ENCODE results near the gene NDUFAF5. TPM values are rescaled to one million over a fixed set of nuclear protein-coding genes. Genes with fewer than 3 reads are reported as not detected.

Gene NDUFAF5
- total RNA-seq, 4 donors from 2014 or later, result 10.4 to 17.5 (median 12.9) TPM

GRCh38 chr20:13784271-13784892, 446 bp upstream of the NDUFAF5 start:
- TF ChIP-seq POLR2A (IDR thresholded peaks at IDR 0.05) (no peak), CTCF (IDR thresholded peaks at IDR 0.05) (no peak)
- DNase-seq (ENCODE audit: low spot score in 2 of 2), result peak in 1 of 2 donors; percentile 17
- intact Hi-C loops (cut with DNase I; ENCODE audit: low total_unique reads), result no loop called here
- WGBS, 2 donors, result 0 to 1% methylated on average over 26 of the region's 26 CpGs
- peak overlapping the region; percentile 96 for H3K4me3 ChIP-seq (ENCODE audit: low read depth, poor library complexity, severe bottlenecking)

GRCh38 chr20:13786143-13786828, 1.5 kb downstream of the NDUFAF5 start:
- 63 to 67% methylated on average over 8 of the region's 8 CpGs for WGBS, 2 donors
- no peak for DNase-seq (ENCODE audit: low spot score in 2 of 2)
- intact Hi-C loops (cut with DNase I; ENCODE audit: low total_unique reads), result no loop called here
- H3K4me3 ChIP-seq (ENCODE audit: low read depth, poor library complexity, severe bottlenecking), result no peak overlapping the region
- TF ChIP-seq CTCF (IDR thresholded peaks at IDR 0.05) (no peak), POLR2A (IDR thresholded peaks at IDR 0.05) (no peak)

- no peak overlapping the region for H3K4me3 ChIP-seq (ENCODE audit: low read depth, poor library complexity, severe bottlenecking)
- TF ChIP-seq CTCF (IDR thresholded peaks at IDR 0.05), result no peak
- DNase-seq (ENCODE audit: low spot score in 2 of 2), result peak in 1 of 2 donors; percentile 27
- intact Hi-C loops (cut with DNase I; ENCODE audit: low total_unique reads), result no loop called here
- 3 to 7% methylated on average over 1 of the region's 1 CpG for WGBS, 2 donors
Measured at GRCh38 chr20:13788167-13788834, 3.5 kb downstream of the NDUFAF5 start.

GRCh38 chr20:13790708-13791107, 5.9 kb downstream of the NDUFAF5 start:
- 90 to 95% methylated on average over 2 of the region's 2 CpGs for WGBS, 2 donors
- intact Hi-C loops (cut with DNase I; ENCODE audit: low total_unique reads), result no loop called here
- DNase-seq (ENCODE audit: low spot score in 2 of 2), result no peak
- TF ChIP-seq CTCF (IDR thresholded peaks at IDR 0.05), result no peak
- no peak for TF ChIP-seq POLR2A (IDR thresholded peaks at IDR 0.05)
- no peak overlapping the region for H3K4me3 ChIP-seq (ENCODE audit: low read depth, poor library complexity, severe bottlenecking)

GRCh38 chr20:13791540-13792459, 7.0 kb downstream of the NDUFAF5 start:
- intact Hi-C loops (cut with DNase I; ENCODE audit: low total_unique reads), result no loop called here
- no peak for DNase-seq (ENCODE audit: low spot score in 2 of 2)
- no peak overlapping the region for H3K4me3 ChIP-seq (ENCODE audit: low read depth, poor library complexity, severe bottlenecking)
- WGBS, 2 donors, result 86 to 91% methylated on average over 2 of the region's 2 CpGs
- TF ChIP-seq POLR2A (IDR thresholded peaks at IDR 0.05), result no peak
- TF ChIP-seq CTCF (IDR thresholded peaks at IDR 0.05), result no peak

Measured in lower leg skin (tissue), 4 donors.